ENCODE measurements around the gene NFASC.

DNA sequence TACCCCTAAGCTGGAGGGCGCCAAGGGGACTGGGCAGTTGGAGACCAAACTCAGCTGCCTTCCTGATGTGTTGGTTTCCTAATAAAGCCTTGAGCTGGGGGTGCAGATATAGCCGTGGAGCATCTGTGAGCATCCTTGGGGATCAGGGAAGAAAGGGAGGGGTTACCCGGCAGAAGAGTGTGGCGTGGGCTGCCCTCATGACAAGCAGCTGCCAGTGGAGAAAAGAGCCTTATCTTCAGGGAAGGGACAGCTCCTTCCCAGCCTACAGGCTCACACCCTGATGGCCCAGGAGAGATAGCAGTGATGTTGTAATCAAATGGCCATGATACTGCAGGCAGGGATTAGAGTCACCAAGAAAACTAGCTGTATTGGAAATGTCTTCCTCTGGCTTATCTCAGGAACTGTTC, 10.8 kb upstream of the NFASC start:
- TF ChIP-seq, protein P1, sequence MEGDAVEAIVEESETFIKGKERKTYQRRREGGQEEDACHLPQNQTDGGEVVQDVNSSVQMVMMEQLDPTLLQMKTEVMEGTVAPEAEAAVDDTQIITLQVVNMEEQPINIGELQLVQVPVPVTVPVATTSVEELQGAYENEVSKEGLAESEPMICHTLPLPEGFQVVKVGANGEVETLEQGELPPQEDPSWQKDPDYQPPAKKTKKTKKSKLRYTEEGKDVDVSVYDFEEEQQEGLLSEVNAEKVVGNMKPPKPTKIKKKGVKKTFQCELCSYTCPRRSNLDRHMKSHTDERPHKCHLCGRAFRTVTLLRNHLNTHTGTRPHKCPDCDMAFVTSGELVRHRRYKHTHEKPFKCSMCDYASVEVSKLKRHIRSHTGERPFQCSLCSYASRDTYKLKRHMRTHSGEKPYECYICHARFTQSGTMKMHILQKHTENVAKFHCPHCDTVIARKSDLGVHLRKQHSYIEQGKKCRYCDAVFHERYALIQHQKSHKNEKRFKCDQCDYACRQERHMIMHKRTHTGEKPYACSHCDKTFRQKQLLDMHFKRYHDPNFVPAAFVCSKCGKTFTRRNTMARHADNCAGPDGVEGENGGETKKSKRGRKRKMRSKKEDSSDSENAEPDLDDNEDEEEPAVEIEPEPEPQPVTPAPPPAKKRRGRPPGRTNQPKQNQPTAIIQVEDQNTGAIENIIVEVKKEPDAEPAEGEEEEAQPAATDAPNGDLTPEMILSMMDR (IDR thresholded peaks at IDR 0.05; ENCODE audit: insufficient read depth, low read length, poor library complexity, severe bottlenecking): no peak
- TF ChIP-seq EZH2phosphoT487 (conservative IDR thresholded peaks at IDR 0.05; ENCODE audit: low read length): no peak

Data from SU-DHL-6 (cell line).